GM12891 (cell line): ENCODE results near the gene MYL9.

ENCODE experiments used
- DNase-seq: peaks from one replicate; pipeline ENCODE4 v3.0.0; 2011; ENCODE audit warnings: low spot score; ENCODE audit not compliant: insufficient read length
- FAIRE-seq: peaks from 2 replicates; lab custom pipeline; 2011; peaks lifted over from hg19 to GRCh38; lab: Jason Lieb, UNC
- PAX5 ChIP-seq: IDR thresholded peaks from 2 replicates; pipeline ENCODE4 v1.6.1; 2011; ENCODE audit warnings: low read length, moderate library complexity, mild to moderate bottlenecking; ENCODE audit not compliant: insufficient read depth, severe bottlenecking
- POLR2A ChIP-seq: IDR thresholded peaks from 2 replicates; pipeline ENCODE4 v1.6.1; 2011; ENCODE audit warnings: low read depth, low read length, control low read depth
- POLR2AphosphoS5 ChIP-seq: IDR thresholded peaks from 2 replicates; pipeline ENCODE4 v1.6.1; 2011; ENCODE audit warnings: low read depth, low read length, control low read depth
- POU2F2 ChIP-seq: IDR thresholded peaks from 2 replicates; pipeline ENCODE4 v1.6.1; 2011; ENCODE audit warnings: low read depth, mild to moderate bottlenecking, control low read depth, low read length, moderate library complexity
- SPI1 ChIP-seq: IDR thresholded peaks from 2 replicates; pipeline ENCODE4 v1.6.1; 2011; ENCODE audit warnings: low read depth, low read length, control low read depth
- TAF1 ChIP-seq: IDR thresholded peaks from 2 replicates; pipeline ENCODE4 v1.6.1; 2011; ENCODE audit warnings: low read depth, low read length, control low read depth

Gene MYL9

DNA sequence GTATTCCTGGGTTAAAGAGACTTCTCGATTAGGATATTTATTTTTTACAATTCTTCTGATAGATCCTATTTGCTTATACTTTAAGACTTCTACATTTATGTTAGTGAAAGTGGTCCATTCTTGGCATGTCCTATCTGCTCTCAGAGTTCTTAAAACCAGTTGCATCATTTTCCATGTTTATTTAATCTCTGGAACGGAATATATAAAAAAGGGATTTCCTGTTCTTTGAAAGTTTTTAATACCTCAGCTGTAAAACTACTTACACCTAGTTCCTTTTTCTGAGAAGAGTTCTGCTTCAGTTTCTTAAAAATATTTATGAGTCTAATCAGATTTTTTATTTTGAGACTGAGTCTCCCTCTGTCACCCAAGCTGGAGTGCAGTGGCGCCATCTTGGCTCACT lies 18.0 kb upstream of the MYL9 start:
- TF ChIP-seq POU2F2, result no peak
- TF ChIP-seq POLR2AphosphoS5, result no peak
- TF ChIP-seq PAX5, result no peak
- no peak for TF ChIP-seq TAF1
- no peak for TF ChIP-seq POLR2A
- no peak for TF ChIP-seq SPI1
- no peak for FAIRE-seq
- DNase-seq, result no peak

DNA sequence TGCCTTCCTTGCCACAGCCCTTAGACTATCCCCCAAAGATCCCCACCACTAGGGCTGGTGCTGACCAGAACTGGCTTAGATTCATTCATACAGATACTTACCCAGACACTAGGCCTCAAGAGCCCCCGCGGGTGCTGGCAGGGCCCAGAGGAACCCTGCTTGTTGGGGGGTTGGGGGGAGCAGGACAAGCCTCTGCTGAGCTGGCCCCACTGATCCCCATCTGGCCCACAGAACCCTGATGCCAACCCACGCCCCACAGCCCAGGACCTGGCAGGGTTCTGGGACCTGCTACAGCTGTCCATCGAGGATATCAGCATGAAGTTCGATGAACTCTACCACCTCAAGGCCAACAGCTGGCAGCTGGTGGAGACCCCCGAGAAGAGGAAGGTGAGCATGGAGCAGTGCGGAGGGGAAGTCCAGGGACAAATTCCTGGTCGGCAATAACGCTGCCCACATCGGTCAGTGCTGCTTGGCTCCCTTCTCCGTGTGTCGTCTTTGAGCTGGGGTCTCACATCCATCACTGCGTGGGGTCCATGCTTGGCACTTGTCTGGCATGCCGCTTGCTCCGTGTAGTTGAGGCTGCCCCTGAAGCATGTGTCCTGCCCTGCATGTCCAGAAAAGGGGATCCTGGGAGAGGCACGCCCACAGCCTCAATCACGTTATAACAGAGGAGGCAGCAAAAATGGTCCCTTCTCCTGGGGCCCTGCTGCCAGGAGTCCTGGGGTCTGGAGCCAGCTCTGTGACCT lies 15.5 kb upstream of the MYL9 start:
- DNase-seq (no peak), FAIRE-seq (no peak)
- TF ChIP-seq POLR2A, result no peak
- no peak for TF ChIP-seq POU2F2
- TF ChIP-seq SPI1, result no peak
- no peak for TF ChIP-seq PAX5
- TF ChIP-seq TAF1, result no peak
- TF ChIP-seq POLR2AphosphoS5, result no peak

GRCh38 chr20:36526521-36527011 lies 14.8 kb upstream of the MYL9 start:
- FAIRE-seq (no peak), DNase-seq (no peak)
- no peak for TF ChIP-seq PAX5
- no peak for TF ChIP-seq TAF1
- TF ChIP-seq POLR2A, result no peak
- TF ChIP-seq SPI1, result no peak

DNA sequence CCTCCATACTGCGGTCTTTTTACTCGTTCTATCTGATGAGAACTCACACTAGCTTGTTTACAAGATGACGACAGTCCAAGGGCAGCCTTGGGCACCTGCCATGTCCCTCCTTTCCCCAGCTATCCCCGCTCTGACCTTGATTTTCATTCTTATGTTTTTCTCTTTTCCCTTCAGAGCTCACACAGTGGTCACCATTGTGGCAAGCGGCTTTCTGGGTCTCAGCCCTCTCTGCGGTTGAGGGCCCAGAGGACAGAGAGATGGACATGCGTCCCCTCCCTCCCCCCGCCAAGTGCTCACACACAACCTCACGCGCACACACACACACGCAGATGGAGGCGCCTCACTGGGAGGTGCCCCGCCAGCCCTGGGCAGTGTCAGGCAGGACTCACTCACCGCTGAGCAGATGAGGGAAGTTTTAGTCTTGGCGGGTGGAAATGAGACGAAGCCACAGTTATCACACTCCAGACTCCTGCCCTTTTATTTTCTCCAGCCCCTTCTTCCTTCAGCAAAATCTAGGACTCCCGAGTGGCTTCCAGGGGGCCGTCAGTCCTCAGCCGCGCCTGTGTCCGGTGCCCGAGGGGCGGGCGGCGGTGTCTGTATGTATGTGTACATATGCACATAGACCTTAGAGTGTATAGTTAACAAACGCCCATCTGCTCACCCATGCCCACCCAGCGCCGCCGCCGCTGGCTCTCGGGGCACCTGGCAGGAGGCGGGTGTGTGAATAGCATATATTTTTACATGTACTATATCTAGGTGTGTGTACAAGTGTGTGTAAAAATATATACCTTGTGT lies 13.8 kb upstream of the MYL9 start:
- DNase-seq, result no peak
- TF ChIP-seq POLR2AphosphoS5 (no peak), PAX5 (no peak), POLR2A (no peak), POU2F2 (no peak)
- no peak for FAIRE-seq

GRCh38 chr20:36528176-36528874 lies 13.0 kb upstream of the MYL9 start:
- FAIRE-seq, result no peak
- DNase-seq, result no peak
- no peak for TF ChIP-seq TAF1
- TF ChIP-seq POLR2A, result no peak
- TF ChIP-seq POLR2AphosphoS5, result no peak
- TF ChIP-seq SPI1, result no peak
- no peak for TF ChIP-seq PAX5
- no peak for TF ChIP-seq POU2F2

GRCh38 chr20:36528875-36529417 lies 12.4 kb upstream of the MYL9 start:
- no peak for TF ChIP-seq TAF1
- TF ChIP-seq PAX5, result no peak
- TF ChIP-seq POLR2AphosphoS5, result no peak
- FAIRE-seq, result no peak
- no peak for DNase-seq

- TF ChIP-seq POLR2AphosphoS5 (no peak), POLR2A (no peak)
- DNase-seq, result no peak
- no peak for FAIRE-seq
Measured at GRCh38 chr20:36532388-36532787, 8.9 kb upstream of the MYL9 start.

DNA sequence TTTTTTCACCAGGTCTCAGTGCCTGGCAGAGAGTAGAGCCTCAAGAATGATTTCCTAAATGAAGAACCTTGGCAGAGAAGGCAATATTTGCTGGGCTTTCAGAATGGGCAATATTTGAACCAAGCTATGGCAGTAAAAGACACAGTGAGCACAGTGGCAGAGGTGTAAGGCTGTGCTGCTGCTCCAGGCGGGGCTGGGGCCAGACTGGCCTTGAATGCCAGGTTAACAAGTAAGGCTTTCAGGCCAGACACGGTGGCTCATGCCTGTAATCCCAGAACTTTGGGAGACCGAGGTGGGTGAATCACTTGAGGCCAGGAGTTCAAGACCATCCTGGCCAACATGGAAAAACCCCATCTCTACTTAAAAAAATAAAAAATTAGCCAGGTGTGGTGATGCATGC lies 8.5 kb upstream of the MYL9 start:
- no peak for FAIRE-seq

DNA sequence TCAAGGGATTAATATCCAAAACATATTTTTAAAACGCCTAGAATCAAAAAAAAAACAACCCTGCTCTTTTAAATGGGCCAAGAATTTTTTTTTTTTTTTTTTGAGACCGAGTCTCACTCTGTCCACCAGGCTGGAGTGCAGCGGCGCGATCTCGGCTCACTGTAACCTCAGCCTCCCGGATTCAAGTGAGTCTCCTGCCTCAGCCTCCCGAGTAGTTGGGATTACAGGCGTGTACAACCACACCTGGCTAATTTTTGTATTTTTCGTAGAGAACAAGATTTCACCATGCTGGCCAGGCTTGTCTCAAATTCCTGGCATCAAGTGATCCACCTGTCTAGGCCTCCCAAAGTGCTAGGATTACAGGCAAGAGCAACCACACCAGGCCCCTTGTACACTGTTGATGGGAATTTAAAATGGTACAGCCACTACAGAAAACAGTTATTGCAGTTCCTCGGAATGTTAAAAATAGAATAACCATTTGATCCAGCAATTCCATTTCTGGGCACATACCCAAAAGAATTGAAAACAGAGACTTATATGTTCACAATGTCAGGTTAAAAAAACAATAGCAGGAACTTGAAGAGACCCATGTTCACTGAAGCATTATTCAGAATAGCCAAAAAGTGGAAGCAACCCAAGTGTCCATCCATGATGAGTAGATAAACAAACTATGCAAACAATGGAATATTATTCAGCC lies 3.1 kb upstream of the MYL9 start:
- TF ChIP-seq POLR2AphosphoS5, result no peak
- no peak for TF ChIP-seq TAF1
- TF ChIP-seq PAX5, result no peak
- TF ChIP-seq SPI1, result no peak
- no peak for TF ChIP-seq POU2F2
- TF ChIP-seq POLR2A, result no peak
- FAIRE-seq, result no peak
- no peak for DNase-seq

More for the DNA sequence above, 8.5 kb upstream of the MYL9 start:
- no peak for TF ChIP-seq TAF1
- TF ChIP-seq PAX5, result no peak
- TF ChIP-seq POLR2AphosphoS5, result no peak
- TF ChIP-seq SPI1, result no peak
- no peak for TF ChIP-seq POU2F2
- no peak for TF ChIP-seq POLR2A
- no peak for DNase-seq
